GM12874 (cell line): ENCODE data around the gene ZNF483.

ENCODE experiments used
- TF ChIP-seq, protein P1 (sequence below): IDR thresholded peaks from 2 replicates; pipeline ENCODE4 v1.5.1; 2011; ENCODE audit warnings: low read depth, mild to moderate bottlenecking, control low read depth, low read length, moderate library complexity; ENCODE audit not compliant: insufficient read depth

Gene ZNF483

DNA sequence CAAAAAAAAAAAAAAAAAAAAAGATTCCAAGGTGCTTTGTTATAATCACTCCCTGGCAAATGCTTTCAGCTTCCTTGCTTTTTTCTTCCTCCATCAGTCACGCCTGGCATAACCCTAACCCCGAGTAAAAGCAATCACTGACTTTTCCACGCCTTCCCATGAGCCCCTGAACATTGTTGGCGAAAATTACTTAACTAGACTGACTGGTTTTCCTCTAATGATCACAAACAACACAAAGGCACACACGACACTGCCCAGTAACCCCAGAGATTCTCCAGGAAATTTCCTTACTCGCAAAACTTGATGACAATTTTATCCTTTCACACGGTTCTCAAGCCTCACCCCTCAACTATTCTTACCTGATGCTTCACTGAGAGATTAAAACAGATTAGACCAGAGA is 85.9 kb downstream of the ZNF483 start:
- TF ChIP-seq, protein P1, sequence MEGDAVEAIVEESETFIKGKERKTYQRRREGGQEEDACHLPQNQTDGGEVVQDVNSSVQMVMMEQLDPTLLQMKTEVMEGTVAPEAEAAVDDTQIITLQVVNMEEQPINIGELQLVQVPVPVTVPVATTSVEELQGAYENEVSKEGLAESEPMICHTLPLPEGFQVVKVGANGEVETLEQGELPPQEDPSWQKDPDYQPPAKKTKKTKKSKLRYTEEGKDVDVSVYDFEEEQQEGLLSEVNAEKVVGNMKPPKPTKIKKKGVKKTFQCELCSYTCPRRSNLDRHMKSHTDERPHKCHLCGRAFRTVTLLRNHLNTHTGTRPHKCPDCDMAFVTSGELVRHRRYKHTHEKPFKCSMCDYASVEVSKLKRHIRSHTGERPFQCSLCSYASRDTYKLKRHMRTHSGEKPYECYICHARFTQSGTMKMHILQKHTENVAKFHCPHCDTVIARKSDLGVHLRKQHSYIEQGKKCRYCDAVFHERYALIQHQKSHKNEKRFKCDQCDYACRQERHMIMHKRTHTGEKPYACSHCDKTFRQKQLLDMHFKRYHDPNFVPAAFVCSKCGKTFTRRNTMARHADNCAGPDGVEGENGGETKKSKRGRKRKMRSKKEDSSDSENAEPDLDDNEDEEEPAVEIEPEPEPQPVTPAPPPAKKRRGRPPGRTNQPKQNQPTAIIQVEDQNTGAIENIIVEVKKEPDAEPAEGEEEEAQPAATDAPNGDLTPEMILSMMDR: no peak

GRCh38 chr9:111613436-111614040 is 88.6 kb downstream of the ZNF483 start:
- TF ChIP-seq, protein P1: no peak

GRCh38 chr9:111615928-111616327 is 90.9 kb downstream of the ZNF483 start:
- TF ChIP-seq, protein P1: no peak

DNA sequence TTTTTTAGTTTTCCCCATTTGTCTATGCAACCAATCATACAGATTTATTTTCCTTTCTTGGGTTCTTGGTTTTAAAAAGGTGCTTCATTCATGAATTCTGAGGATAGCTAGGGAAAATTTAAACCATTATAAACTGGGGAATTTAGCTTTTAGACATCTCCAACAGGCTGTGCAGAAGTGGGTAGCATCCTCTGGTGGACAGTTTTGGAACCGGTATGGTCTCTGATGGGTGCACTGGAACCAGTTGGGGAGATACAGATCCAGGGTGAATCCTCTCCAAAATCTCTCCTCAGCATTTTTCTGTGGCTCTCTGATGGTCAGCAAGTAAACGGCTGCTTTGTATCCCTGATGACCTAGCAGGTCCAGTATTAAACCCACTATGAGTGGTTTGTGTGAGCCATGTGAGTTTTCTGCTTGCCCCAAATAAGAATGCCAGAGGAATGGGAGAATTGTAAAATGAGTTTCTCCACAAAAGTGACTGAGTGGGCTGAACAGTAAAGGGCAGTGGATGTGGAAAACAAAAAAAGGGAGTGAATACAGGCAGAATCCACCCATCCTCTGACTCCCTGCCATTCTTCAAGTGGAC is 97.0 kb downstream of the ZNF483 start:
- TF ChIP-seq, protein P1: peak; percentile 95

DNA sequence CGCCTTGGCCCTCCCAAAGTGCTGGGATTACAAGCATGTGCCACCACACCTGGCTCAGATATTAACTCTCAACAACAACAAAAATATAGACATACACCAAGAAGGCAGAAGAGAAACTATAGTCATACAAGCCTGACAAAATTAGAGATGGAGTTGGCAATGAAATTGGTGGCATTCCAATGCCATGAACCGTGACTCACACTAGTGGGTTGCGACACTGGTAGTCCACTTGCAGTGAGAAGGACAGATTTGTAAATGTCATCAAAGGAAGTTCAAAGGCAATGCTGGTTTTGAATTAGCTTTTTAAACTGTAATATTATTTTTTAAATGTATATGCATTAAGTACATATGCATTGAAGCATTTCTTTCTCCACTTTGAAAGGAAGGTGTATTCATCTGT is 97.6 kb downstream of the ZNF483 start:
- TF ChIP-seq, protein P1: no peak
